HepG2 (cell line): ENCODE measurements around the gene SMC6. TPM values are rescaled to one million over a fixed set of nuclear protein-coding genes. Genes with fewer than 3 reads are reported as not detected.

Experiments
- ARID3A ChIP-seq: IDR thresholded peaks from 2 replicates; pipeline ENCODE4 v1.6.1; 2012; ENCODE audit warnings: low read depth, low read length, improper control_type of control experiment
- ARID5B ChIP-seq: IDR thresholded peaks from 2 replicates; pipeline ENCODE4 v1.4.0; 2020; ENCODE audit warnings: mild to moderate bottlenecking, missing genetic modification reagents
- BCL6 ChIP-seq: IDR thresholded peaks from 2 replicates; pipeline ENCODE4 v1.6.1; 2016; ENCODE audit warnings: missing genetic modification reagents, missing compliant biosample characterization
- CEBPB ChIP-seq: IDR thresholded peaks from 2 replicates; pipeline ENCODE4 v1.6.1; 2011; ENCODE audit warnings: low read depth, low read length, improper control_type of control experiment, borderline replicate concordance
- DMAP1 ChIP-seq: IDR thresholded peaks from 2 replicates; pipeline ENCODE4 v1.6.1; 2016
- HNF4A ChIP-seq: sonication (generic); formaldehyde crosslinking; IDR thresholded peaks from 2 replicates; pipeline ENCODE4 v1.4.0; 2020; ENCODE audit warnings: missing genetic modification reagents
- KMT2A ChIP-seq: sonication (generic); formaldehyde crosslinking; IDR thresholded peaks from 2 replicates; pipeline ENCODE4 v1.4.0; 2020; ENCODE audit warnings: missing genetic modification reagents
- NFE2 ChIP-seq: sonication (generic); formaldehyde crosslinking; IDR thresholded peaks from 2 replicates; pipeline ENCODE4 v1.4.0; 2020; ENCODE audit warnings: missing genetic modification reagents
- NFIC ChIP-seq: IDR thresholded peaks from 2 replicates; pipeline ENCODE4 v1.6.1; 2012; ENCODE audit warnings: mild to moderate bottlenecking, low read length, inconsistent platforms
- SOX13 ChIP-seq, 3 experiments: fragments of 450-650 bp in 1 of 3; sonication (generic) in 1 of 3; formaldehyde crosslinking in 1 of 3; IDR thresholded peaks in 2 of 3; conservative IDR thresholded peaks in 1 of 3; 2 replicates each; pipeline versions ENCODE4 v1.5.0 to v1.6.1; 2016 to 2020; ENCODE audit warnings: antibody characterized with exemption in 1 of 3, mild to moderate bottlenecking in 1 of 3, missing compliant biosample characterization in 1 of 3, missing genetic modification reagents in 1 of 3, moderate library complexity in 1 of 3
- TBX3 ChIP-seq: fragments of 450-650 bp; IDR thresholded peaks from 2 replicates; pipeline ENCODE4 v1.6.1; 2017; ENCODE audit warnings: antibody characterized with exemption, mild to moderate bottlenecking, inconsistent platforms, borderline replicate concordance
- ZFYVE20 ChIP-seq: sonication (generic); formaldehyde crosslinking; IDR thresholded peaks from 2 replicates; pipeline ENCODE4 v1.8.0; 2023; ENCODE audit warnings: low read depth, mild to moderate bottlenecking, moderate library complexity, missing genetic modification reagents, borderline replicate concordance
- ZMYM4 ChIP-seq: sonication (generic); formaldehyde crosslinking; IDR thresholded peaks from 2 replicates; pipeline ENCODE4 v1.8.1; 2023; ENCODE audit warnings: mild to moderate bottlenecking, missing genetic modification reagents
- ZNF180 ChIP-seq: sonication (generic); formaldehyde crosslinking; IDR thresholded peaks from 2 replicates; pipeline ENCODE4 v1.4.0; 2020; ENCODE audit warnings: low read depth, missing genetic modification reagents, borderline replicate concordance
- ZNF431 ChIP-seq: sonication (generic); formaldehyde crosslinking; IDR thresholded peaks from 2 replicates; pipeline ENCODE4 v1.9.0; 2022; ENCODE audit warnings: missing genetic modification reagents, low read depth, mild to moderate bottlenecking, borderline replicate concordance
- ZNF609 ChIP-seq: sonication (generic); formaldehyde crosslinking; IDR thresholded peaks from 2 replicates; pipeline ENCODE4 v1.4.0; 2020; ENCODE audit warnings: mild to moderate bottlenecking, missing genetic modification reagents, borderline replicate concordance
- polyA plus RNA-seq, 8 experiments: library from polyadenylated mRNA; depleted of rRNA in 3 of 8; stranded (reverse) in 7 of 8; unstranded in 1 of 8; fragments of >200 nt; fragmentation: Illumina TruSeq in 4 of 8; extraction: Trizol in 4 of 8; gene quantifications; 2 replicates each; pipeline versions ENCODE4 v1.2.1 to v1.2.3, GENCODE V29; 2011 to 2016; ENCODE audit warnings: low read depth in 4 of 8, missing spikeins in 1 of 8, mixed read lengths in 1 of 8; ENCODE audit not compliant: insufficient read depth in 1 of 8
- total RNA-seq, 5 experiments: library from RNA; depleted of rRNA; stranded (reverse); fragments of >200 nt; fragmentation: Illumina TruSeq; extraction: Trizol; gene quantifications; 2 replicates each; pipeline ENCODE4 v1.2.3, GENCODE V29; 2016; ENCODE audit warnings: low read depth in 1 of 5

SMC6 gene
- total and polyA plus RNA-seq, 2 of the 13 experiments (the other 11 are each of a cell fraction or from before 2014, with no cell fraction given): 18.9 to 55.3 TPM

GRCh38 chr2:17765398-17765797 is 11.8 kb upstream of the SMC6 start (continued):
- TF ChIP-seq ARID3A (0 out of 2 replicates have a peak, but pooled peaks have one; percentile 42), NFE2 (CRISPR knock-in tag) (no peak), DMAP1 (CRISPR knock-in tag) (no peak), KMT2A (CRISPR knock-in tag) (no peak), ZFYVE20 (no peak), SOX13 (IDR thresholded peaks at IDR 0.05) (no peak), SOX13 (CRISPR knock-in tag; conservative IDR thresholded peaks at IDR 0.05 in 1 of 2, IDR thresholded peaks at IDR 0.05 in 1 of 2) (peak in 1 of 2 experiments; percentile 40; a peak in 1 of 4 replicates), TBX3 (0 out of 2 replicates have a peak, but pooled peaks have one; percentile 21), NFIC (peak; percentile 52), ZNF609 (CRISPR knock-in tag) (no peak), ZMYM4 (peak; percentile 69; the same call in 1 of the 2 replicates), ARID5B (CRISPR knock-in tag) (peak; percentile 56), HNF4A (CRISPR knock-in tag) (peak; percentile 84), CEBPB (peak; percentile 79), ZNF180 (CRISPR knock-in tag) (no peak), ZNF431 (no peak), BCL6 (CRISPR knock-in tag) (peak; percentile 58; the same call in 1 of the 2 replicates)
